K562 (cell line): Measurements from ENCODE around the gene TPX2. TPM values are rescaled to one million over a fixed set of nuclear protein-coding genes. Genes with fewer than 3 reads are reported as not detected.

Experiments used
- ATAC-seq: fragments of 200-7000 bp; cut with Tn5 transposase; 3 replicates; pipeline ENCODE4 v1.9.1; 2020; ENCODE audit warnings: moderate library complexity
- BruUV-seq: library from RNA; stranded (reverse); fragments of 400-500 nt; replicated peaks from 2 replicates; lab custom pipeline; 2021; lab: Mats Ljungman, UMichigan
- CTCF ChIA-PET: fragments of 300-600 bp; formaldehyde crosslinking; extraction: SDS; loops from one replicate; lab custom pipeline; 2021; ENCODE audit warnings: low intra/inter-chr PET ratio; lab: Yijun Ruan, JAX
- POLR2A ChIA-PET: fragments of 300-600, 350-650 bp; sonication (Branson Sonifier 250); formaldehyde crosslinking; extraction: SDS; loops from one replicate; lab custom pipeline; 2021; ENCODE audit warnings: antibody characterized with exemption, inconsistent platforms; lab: Yijun Ruan, JAX
- DNase-seq, 4 experiments: peaks; one replicate each; pipeline versions ENCODE4 v3.0.0 to v3.0.0-alpha.2; 2011 to 2018; ENCODE audit warnings: low spot score in 3 of 4, mixed read lengths in 3 of 4; ENCODE audit errors: extremely low read depth in 1 of 4
- FAIRE-seq: peaks from 2 replicates; lab custom pipeline; 2011; peaks lifted over from hg19 to GRCh38; lab: Jason Lieb, UNC
- H2AFZ ChIP-seq: 2 replicates; pipeline ENCODE4 v1.6.0; 2011; ENCODE audit warnings: low read depth, low read length, control low read depth, inconsistent platforms
- H3K27ac ChIP-seq: fragments of 200-600 bp; 3 replicates; pipeline ENCODE4 v1.8.0; 2011; ENCODE audit warnings: low read depth, mild to moderate bottlenecking, control low read depth, inconsistent platforms, low read length, moderate library complexity, mixed read lengths; ENCODE audit errors: extremely low read depth
- H3K27me3 ChIP-seq, 2 experiments: fragments of 300-600 bp in 1 of 2; 2 replicates in 1 of 2; 3 replicates in 1 of 2; pipeline versions ENCODE4 v1.6.0 to v1.8.0; 2011; ENCODE audit warnings: inconsistent platforms in 2 of 2, low read length in 2 of 2, mild to moderate bottlenecking in 1 of 2, mixed read lengths in 1 of 2, moderate library complexity in 1 of 2; ENCODE audit not compliant: control insufficient read depth in 2 of 2, insufficient read depth in 2 of 2
- H3K36me3 ChIP-seq: fragments of 300-600 bp; 3 replicates; pipeline ENCODE4 v1.8.0; 2011; ENCODE audit warnings: mild to moderate bottlenecking, low read length, inconsistent platforms; ENCODE audit not compliant: control insufficient read depth, insufficient read depth
- H3K4me1 ChIP-seq, 2 experiments: fragments of 200-600 bp in 1 of 2; replicated peaks in 1 of 2; 2 replicates in 1 of 2; 3 replicates in 1 of 2; pipeline versions ENCODE4 v1.5.1 to v1.8.0; 2011; ENCODE audit warnings: inconsistent platforms in 2 of 2, low read length in 2 of 2, mild to moderate bottlenecking in 1 of 2, mixed read lengths in 1 of 2, moderate library complexity in 1 of 2; ENCODE audit not compliant: control insufficient read depth in 2 of 2, insufficient read depth in 2 of 2
- H3K4me2 ChIP-seq: 2 replicates; pipeline ENCODE4 v1.6.1; 2011; ENCODE audit warnings: low read length, control low read depth, inconsistent platforms, mixed read lengths; ENCODE audit not compliant: insufficient read depth
- H3K4me3 ChIP-seq: fragments of 200-600 bp; sonication (generic), shearing (Covaris generic); 2 replicates; pipeline ENCODE4 v1.5.1; 2016; ENCODE audit warnings: control low read depth, inconsistent platforms
- H3K79me2 ChIP-seq: fragments of 200-600 bp; 3 replicates; pipeline ENCODE4 v1.8.0; 2011; ENCODE audit warnings: low read length, inconsistent platforms; ENCODE audit not compliant: control insufficient read depth, insufficient read depth
- H3K9ac ChIP-seq, 2 experiments: 2 replicates each; pipeline versions ENCODE4 v1.6.0 to v1.6.1; 2011; ENCODE audit warnings: low read depth in 2 of 2, low read length in 2 of 2, control low read depth in 1 of 2, inconsistent platforms in 1 of 2, mild to moderate bottlenecking in 1 of 2, mixed read lengths in 1 of 2; ENCODE audit not compliant: insufficient read depth in 1 of 2
- H3K9me1 ChIP-seq: one replicate; pipeline ENCODE4 v1.6.0; 2011; ENCODE audit warnings: inconsistent platforms, mild to moderate bottlenecking, low read length, moderate library complexity; ENCODE audit not compliant: control insufficient read depth, insufficient read depth
- H3K9me3 ChIP-seq: replicated peaks from 2 replicates; pipeline ENCODE4 v1.5.1; 2011; ENCODE audit warnings: low read depth, low read length, inconsistent platforms; ENCODE audit not compliant: control insufficient read depth, insufficient read depth
- H4K20me1 ChIP-seq: replicated peaks from 2 replicates; pipeline ENCODE4 v1.6.1; 2011; ENCODE audit warnings: low read length, inconsistent platforms, mixed read lengths; ENCODE audit not compliant: control insufficient read depth, insufficient read depth
- ADNP ChIP-seq: fragments of 200-800 bp; sonication (Bioruptor generic); IDR thresholded peaks from 2 replicates; pipeline ENCODE4 v1.6.1; 2016; ENCODE audit warnings: missing genetic modification characterization, missing compliant biosample characterization
- ASH1L ChIP-seq: fragments of 450-650 bp; IDR thresholded peaks from 2 replicates; pipeline ENCODE4 v1.6.1; 2018; ENCODE audit warnings: borderline replicate concordance, mild to moderate bottlenecking, low read depth; ENCODE audit not compliant: partially characterized antibody
- BRCA1 ChIP-seq, 2 experiments: fragments of 450-650 bp in 1 of 2; sonication (generic) in 1 of 2; formaldehyde crosslinking in 1 of 2; IDR thresholded peaks; 2 replicates each; pipeline versions ENCODE4 v1.5.0 to v1.6.1; 2017 to 2020; ENCODE audit warnings: mild to moderate bottlenecking in 1 of 2, missing genetic modification reagents in 1 of 2
- CBX3 ChIP-seq, 2 experiments: IDR thresholded peaks; 1 replicate in 1 of 2; 2 replicates in 1 of 2; pipeline ENCODE4 v1.6.1; 2012; ENCODE audit warnings: inconsistent platforms in 2 of 2, low read length in 2 of 2, borderline replicate concordance in 1 of 2, control low read depth in 1 of 2
- CBX5 ChIP-seq: IDR thresholded peaks from 2 replicates; pipeline ENCODE4 v1.6.1; 2014; ENCODE audit warnings: low read depth, borderline replicate concordance
- ETS1 ChIP-seq: conservative IDR thresholded peaks from 2 replicates; pipeline ENCODE4 v1.6.1; 2011; ENCODE audit warnings: low read depth, mild to moderate bottlenecking, low read length; ENCODE audit not compliant: control insufficient read depth
- FIP1L1 ChIP-seq: fragments of 200-400 bp; formaldehyde crosslinking; IDR thresholded peaks from 2 replicates; pipeline ENCODE4 v1.6.1; 2018; ENCODE audit warnings: mild to moderate bottlenecking, low read depth, low read length; ENCODE audit not compliant: poor library complexity, severe bottlenecking
- GABPA ChIP-seq: fragments of 200-800 bp; sonication (Bioruptor generic); conservative IDR thresholded peaks from 2 replicates; pipeline ENCODE4 v1.6.1; 2016; ENCODE audit warnings: low read depth, missing genetic modification characterization, missing compliant biosample characterization
- HNRNPUL1 ChIP-seq: fragments of 200-400 bp; formaldehyde crosslinking; IDR thresholded peaks from 2 replicates; pipeline ENCODE4 v1.6.1; 2017; ENCODE audit warnings: low read length
- MCM7 ChIP-seq, 2 experiments: fragments of 450-650 bp; IDR thresholded peaks; 2 replicates each; pipeline ENCODE4 v1.6.1; 2016 to 2018
- MYNN ChIP-seq, 2 experiments: sonication (generic); formaldehyde crosslinking in 1 of 2; IDR thresholded peaks; 2 replicates each; pipeline versions ENCODE4 v1.5.0 to v1.6.1; 2016 to 2020; ENCODE audit warnings: antibody characterized with exemption in 1 of 2, missing genetic modification reagents in 1 of 2
- NCOR1 ChIP-seq: fragments of 450-650 bp; IDR thresholded peaks from 2 replicates; pipeline ENCODE4 v1.6.1; 2016; ENCODE audit warnings: mild to moderate bottlenecking, moderate library complexity
- NR1H2 ChIP-seq: sonication (generic); formaldehyde crosslinking; IDR thresholded peaks from 2 replicates; pipeline ENCODE4 v1.4.0; 2020; ENCODE audit warnings: mild to moderate bottlenecking, missing genetic modification reagents
- PPARD ChIP-seq: fragments of 250-450 bp; sonication (Bioruptor Pico); IDR thresholded peaks from 2 replicates; pipeline ENCODE4 v1.8.0; 2022; ENCODE audit warnings: inconsistent platforms, mild to moderate bottlenecking, moderate library complexity
- SNRNP70 ChIP-seq: fragments of 200-400 bp; formaldehyde crosslinking; optimal IDR thresholded peaks from 2 replicates; pipeline ENCODE3; 2017; ENCODE audit warnings: low read depth, low read length
- TAL1 ChIP-seq: fragments of 450-650 bp; IDR thresholded peaks from 2 replicates; pipeline ENCODE4 v1.6.1; 2016; ENCODE audit warnings: mild to moderate bottlenecking
- ZBTB43 ChIP-seq: sonication (generic); formaldehyde crosslinking; IDR thresholded peaks from 2 replicates; pipeline ENCODE4 v1.8.0; 2023; ENCODE audit warnings: mild to moderate bottlenecking, missing genetic modification reagents
- ZNF140 ChIP-seq: fragments of 250-450 bp; sonication (Bioruptor Pico); IDR thresholded peaks from 2 replicates; pipeline ENCODE4 v1.8.0; 2021; ENCODE audit warnings: moderate library complexity, mild to moderate bottlenecking, inconsistent platforms
- ZNF699 ChIP-seq: fragments of 250-450 bp; sonication (Bioruptor Pico); IDR thresholded peaks from 2 replicates; pipeline ENCODE4 v1.8.0; 2021; ENCODE audit warnings: mild to moderate bottlenecking, moderate library complexity; ENCODE audit not compliant: insufficient replicate concordance
- WGBS: fragments of 100-300 bp; shearing (Covaris generic); methylation state at CpG from one replicate; pipeline ENCODE4 v1.1.6; 2016; ENCODE audit warnings: low coverage, mixed read lengths; ENCODE audit not compliant: insufficient coverage; ENCODE audit errors: missing lambda C conversion rate; 5-methylcytosine and 5-hydroxymethylcytosine counted together
- in situ Hi-C: fragments of 300-500 bp; cut with MboI; formaldehyde crosslinking; loops from 4 replicates; pipeline ENCODE4 v1.15.0; 2018; ENCODE audit warnings: inconsistent platforms, mixed read lengths
- intact Hi-C: fragments of 100-400 bp; cut with micrococcal nuclease; formaldehyde crosslinking; loops from 2 replicates; pipeline ENCODE4 v1.14.2; 2022
- polyA plus RNA-seq, 8 experiments: library from polyadenylated mRNA; depleted of rRNA in 4 of 8; stranded (reverse) in 5 of 8; unstranded in 3 of 8; fragments of >200 nt; fragmentation: Nextera tagmentation in 2 of 8; fragmentation: Illumina TruSeq in 1 of 8; extraction: Ambion mirVana in 2 of 8; extraction: Trizol in 1 of 8; gene quantifications; 2 replicates each; pipeline versions ENCODE4 v1.2.1 to v1.2.3, GENCODE V29; 2011 to 2014; ENCODE audit warnings: inconsistent platforms in 1 of 8, missing spikeins in 1 of 8
- total RNA-seq, 7 experiments: library from RNA; depleted of rRNA in 6 of 7; stranded (reverse); fragments of >200 nt in 6 of 7; fragmentation: Illumina TruSeq in 2 of 7; extraction: Trizol in 2 of 7; gene quantifications; 2 replicates each; pipeline versions ENCODE4 v1.2.1 to v1.2.3, GENCODE V29; 2011 to 2021; ENCODE audit warnings: low replicate concordance in 1 of 7

Gene TPX2
- total and polyA plus RNA-seq, 9 of the 15 experiments (the other 6 are each of a cell fraction or from before 2014, with no cell fraction given) = 48.0 to 241 (median 133) TPM

GRCh38 chr20:31770243-31770642 lies 31.2 kb downstream of the TPX2 start:
- WGBS = 94% methylated on average over 1 of the region's 1 CpG
- no peak overlapping the region for H3K4me2 ChIP-seq
- H3K27ac ChIP-seq = no peak overlapping the region
- H4K20me1 ChIP-seq = no peaks in the 10 kb centered on the region
- intact Hi-C loops (no loop called here), in situ Hi-C loops (no loop called here)
- H3K4me1 ChIP-seq = no peaks in the 10 kb centered on the region
- H3K9me3 ChIP-seq = no peaks in the 10 kb centered on the region
- H3K36me3 ChIP-seq = peaks cover 87% of the 10 kb centered on the region
- H3K9me1 ChIP-seq = no peaks in the 10 kb centered on the region
- no peak for ATAC-seq
- no peaks in the 10 kb centered on the region for H3K27me3 ChIP-seq
- FAIRE-seq = no peak
- H3K4me3 ChIP-seq = no peak overlapping the region
- DNase-seq = no peak
- ChIA-PET CTCF (no interaction called here), POLR2A (interaction anchor here (0.6 to 1.0 kb wide), 2 partner anchors 12 to 157 kb away, joined by 4 read pairs; no protein-coding TSS in a partner anchor)
- H3K79me2 ChIP-seq = peaks cover 11% of the 10 kb centered on the region; the same call in 1 of the 3 replicates
- BruUV-seq = no TSS peak
- no peak overlapping the region for H3K9ac ChIP-seq
- H2AFZ ChIP-seq = no peak overlapping the region
- TF ChIP-seq HNRNPUL1 = no peak
- TF ChIP-seq ZNF699 (CRISPR knock-in tag) = no peak
- TF ChIP-seq TAL1 = no peak
- TF ChIP-seq CBX3 (IDR thresholded peaks at IDR 0.05; ENCODE audit: borderline replicate concordance in 1 of 2, low read length in 2 of 2) = no peak
- no peak for TF ChIP-seq ZBTB43
- TF ChIP-seq FIP1L1 = no peak
- TF ChIP-seq CBX5 = no peak
- no peak for TF ChIP-seq BRCA1 (IDR thresholded peaks at IDR 0.05)
- TF ChIP-seq BRCA1 (CRISPR knock-in tag; IDR thresholded peaks at IDR 0.05) = no peak
- TF ChIP-seq PPARD (CRISPR knock-in tag) = no peak
- TF ChIP-seq GABPA (tag) = no peak
- TF ChIP-seq ETS1 = no peak
- TF ChIP-seq MYNN (IDR thresholded peaks at IDR 0.05) = no peak
- TF ChIP-seq MYNN (CRISPR knock-in tag; IDR thresholded peaks at IDR 0.05) = no peak
- no peak for TF ChIP-seq ZNF140 (CRISPR knock-in tag)
- TF ChIP-seq NCOR1 = no peak
- TF ChIP-seq ADNP (tag) = no peak
- no peak for TF ChIP-seq NR1H2
- TF ChIP-seq ASH1L = no peak
- no peak for TF ChIP-seq SNRNP70
- TF ChIP-seq MCM7 (IDR thresholded peaks at IDR 0.05) = no peak
